ENCODE measurements around the gene LENG1.
"Not testable (repeated sequence)": the region's sequence is repeated elsewhere in the genome, so short reads cannot be mapped to it uniquely, and the experiment has no call there.

Gene LENG1

DNA sequence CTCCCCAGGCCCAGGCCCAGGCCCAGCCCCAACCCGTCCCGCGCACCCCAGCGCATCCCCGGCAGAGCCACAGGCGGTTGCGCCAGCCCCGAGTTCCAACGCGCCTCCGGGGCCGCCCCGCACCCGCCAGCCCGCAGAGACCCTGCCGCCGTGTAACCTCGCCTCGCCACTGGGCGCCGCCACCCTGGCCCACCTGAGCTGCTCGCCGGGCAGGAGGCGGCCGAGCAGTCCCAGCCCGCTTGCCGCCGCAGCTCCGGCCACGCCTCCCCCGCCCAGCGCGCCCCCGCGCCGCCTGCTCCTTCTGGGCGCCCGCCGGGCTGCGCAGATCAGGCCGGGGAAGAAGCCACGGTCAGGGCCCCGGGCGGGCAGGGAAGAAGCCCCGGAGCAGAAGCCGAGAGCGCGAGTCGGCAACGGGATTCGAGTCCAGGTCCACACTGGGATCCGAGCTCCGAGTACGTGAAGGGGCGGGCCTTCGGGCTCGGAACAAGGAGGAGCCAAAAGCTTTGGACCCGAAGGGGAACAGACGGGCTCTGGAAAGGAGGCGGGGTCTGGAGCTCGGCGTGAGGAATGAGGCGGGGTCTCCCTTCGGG lies 29.7 kb upstream of the LENG1 start, which contains the start of gene MBOAT7:
TSS of gene MBOAT7 (minus strand) at position 436 of the 590 bp plus-strand sequence. CDS start 1,072 bp downstream, outside the sequence.
- no peak for DNase-seq

GRCh38 chr19:54188215-54188871 lies 28.8 kb upstream of the LENG1 start:
- no peak for DNase-seq

GRCh38 chr19:54186934-54187381 lies 27.4 kb upstream of the LENG1 start:
- DNase-seq = no peak

DNA sequence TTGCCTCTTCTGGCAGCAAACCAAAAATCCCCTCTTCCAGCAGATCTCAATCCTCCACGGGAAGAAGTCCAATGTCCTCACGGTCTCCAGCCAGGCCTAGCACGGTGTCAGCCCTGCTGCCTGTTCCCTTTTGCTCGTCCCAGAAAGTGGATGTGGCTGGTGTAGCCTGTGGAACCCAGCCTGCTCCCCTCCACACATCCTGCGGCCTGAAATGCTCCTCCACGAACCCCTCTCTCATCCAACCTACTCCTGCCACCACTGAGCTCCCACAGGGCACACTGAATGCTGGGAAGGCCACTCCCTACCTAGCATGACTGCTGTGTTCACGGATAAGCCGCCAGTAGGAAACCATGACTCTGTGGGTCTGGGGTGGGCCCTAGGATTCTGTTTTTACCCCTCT lies 26.8 kb upstream of the LENG1 start:
- DNase-seq = no peak

- no peak for DNase-seq
Measured at GRCh38 chr19:54183431-54183830, 23.9 kb upstream of the LENG1 start.

DNA sequence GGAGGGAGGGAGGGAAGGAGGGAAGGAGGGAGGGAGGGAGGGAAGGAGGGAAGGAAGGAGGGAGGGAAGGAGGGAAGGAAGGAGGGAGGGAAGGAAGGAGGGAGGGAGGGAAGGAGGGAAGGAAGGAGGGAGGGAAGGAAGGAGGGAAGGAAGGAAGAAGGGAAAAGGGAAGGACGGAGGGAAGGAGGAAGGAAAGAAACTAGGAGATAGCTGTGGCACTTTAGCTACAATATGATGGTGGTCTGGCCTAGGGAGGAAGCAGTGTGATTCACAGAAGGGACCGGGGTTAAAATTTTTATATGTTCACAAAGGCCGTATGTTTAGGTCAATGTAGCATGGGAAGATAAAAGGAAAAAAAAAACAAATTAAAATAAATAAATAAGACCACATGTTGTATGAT lies 22.4 kb upstream of the LENG1 start:
- not testable (repeated sequence) for DNase-seq

- no peak for DNase-seq
Measured at GRCh38 chr19:54180691-54181091, 21.2 kb upstream of the LENG1 start.

- DNase-seq = peak; percentile 98
Measured at GRCh38 chr19:54179921-54180461, 20.5 kb upstream of the LENG1 start.

- no peak for DNase-seq
Measured at GRCh38 chr19:54179262-54179852, 19.8 kb upstream of the LENG1 start.

DNA sequence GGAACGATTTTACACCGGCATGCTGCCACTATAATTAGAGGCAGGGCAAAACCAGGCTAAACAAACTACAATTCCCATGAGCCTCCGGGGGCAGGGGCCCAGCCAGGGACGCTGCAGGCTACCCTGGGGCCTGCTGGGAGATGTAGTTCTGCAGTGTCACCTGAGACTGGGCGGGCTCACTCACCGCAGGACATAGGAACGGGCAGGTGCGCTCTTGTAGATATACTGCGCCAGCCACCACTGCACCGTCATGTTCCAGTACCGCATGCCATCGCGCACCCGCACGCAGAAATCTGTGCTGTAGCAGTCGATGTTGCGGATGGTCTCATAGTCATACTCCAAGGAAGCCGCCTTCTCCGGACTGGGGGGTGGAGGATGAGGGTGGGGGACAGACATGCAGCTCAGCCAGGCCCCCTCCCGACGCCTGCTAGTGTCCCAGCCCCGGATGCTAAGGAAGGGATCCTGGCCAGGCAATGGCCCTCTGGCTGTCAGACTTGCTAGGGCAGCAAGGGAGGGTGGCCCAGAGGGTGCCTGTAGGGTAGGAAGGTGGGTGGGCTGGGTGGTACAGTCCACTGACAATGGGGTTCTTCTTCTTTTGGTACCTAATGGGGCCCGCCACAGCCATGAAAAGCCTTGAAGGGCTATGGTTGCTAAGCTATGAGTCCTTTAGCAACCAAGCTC lies 19.2 kb upstream of the LENG1 start:
- DNase-seq = peak; percentile 87

DNA sequence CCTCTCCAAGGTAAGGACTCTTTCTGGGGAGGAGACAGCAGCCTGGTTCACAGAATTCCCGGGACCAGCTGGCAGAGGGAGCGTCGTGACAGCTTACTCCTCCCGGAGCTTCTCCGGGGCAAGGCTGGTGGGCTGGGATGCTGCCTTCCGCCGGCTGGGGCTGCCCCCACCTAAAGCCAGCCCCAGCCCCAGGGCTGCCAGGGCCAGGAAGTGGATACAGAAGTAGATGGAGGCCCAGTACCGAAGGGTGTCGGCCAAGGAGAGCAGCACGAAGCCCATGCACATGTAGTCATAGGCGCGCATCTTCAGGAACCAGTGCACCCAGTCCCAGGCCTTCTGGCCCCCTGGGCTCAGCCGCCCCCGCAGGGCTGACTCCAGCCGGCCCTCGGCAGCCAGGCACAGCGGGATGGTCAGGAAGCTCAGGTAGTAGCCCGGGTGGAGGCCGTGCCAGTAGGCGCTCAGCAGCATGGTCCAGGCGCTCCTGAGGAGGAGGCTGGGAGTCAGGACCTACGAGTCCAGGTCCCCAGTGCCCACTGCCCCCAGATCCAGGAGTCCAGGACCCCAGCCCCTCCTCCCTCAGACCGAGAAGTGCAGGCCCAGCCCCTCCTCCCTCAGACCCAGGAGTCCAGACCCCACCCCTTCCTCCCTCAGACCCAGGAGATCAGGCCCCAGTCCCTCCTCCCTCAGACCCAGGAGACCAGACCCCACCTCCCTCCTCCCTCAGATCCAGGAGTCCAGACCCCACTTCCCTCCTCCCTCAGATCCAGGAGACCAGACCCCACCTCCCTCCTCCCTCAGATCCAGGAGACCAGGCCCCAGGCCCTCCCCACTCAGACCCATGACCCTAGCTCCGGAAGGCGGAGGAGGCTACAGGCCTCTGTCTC lies 14.7 kb upstream of the LENG1 start:
- DNase-seq = no peak

GRCh38 chr19:54173359-54173699 lies 13.8 kb upstream of the LENG1 start:
- no peak for DNase-seq

DNA sequence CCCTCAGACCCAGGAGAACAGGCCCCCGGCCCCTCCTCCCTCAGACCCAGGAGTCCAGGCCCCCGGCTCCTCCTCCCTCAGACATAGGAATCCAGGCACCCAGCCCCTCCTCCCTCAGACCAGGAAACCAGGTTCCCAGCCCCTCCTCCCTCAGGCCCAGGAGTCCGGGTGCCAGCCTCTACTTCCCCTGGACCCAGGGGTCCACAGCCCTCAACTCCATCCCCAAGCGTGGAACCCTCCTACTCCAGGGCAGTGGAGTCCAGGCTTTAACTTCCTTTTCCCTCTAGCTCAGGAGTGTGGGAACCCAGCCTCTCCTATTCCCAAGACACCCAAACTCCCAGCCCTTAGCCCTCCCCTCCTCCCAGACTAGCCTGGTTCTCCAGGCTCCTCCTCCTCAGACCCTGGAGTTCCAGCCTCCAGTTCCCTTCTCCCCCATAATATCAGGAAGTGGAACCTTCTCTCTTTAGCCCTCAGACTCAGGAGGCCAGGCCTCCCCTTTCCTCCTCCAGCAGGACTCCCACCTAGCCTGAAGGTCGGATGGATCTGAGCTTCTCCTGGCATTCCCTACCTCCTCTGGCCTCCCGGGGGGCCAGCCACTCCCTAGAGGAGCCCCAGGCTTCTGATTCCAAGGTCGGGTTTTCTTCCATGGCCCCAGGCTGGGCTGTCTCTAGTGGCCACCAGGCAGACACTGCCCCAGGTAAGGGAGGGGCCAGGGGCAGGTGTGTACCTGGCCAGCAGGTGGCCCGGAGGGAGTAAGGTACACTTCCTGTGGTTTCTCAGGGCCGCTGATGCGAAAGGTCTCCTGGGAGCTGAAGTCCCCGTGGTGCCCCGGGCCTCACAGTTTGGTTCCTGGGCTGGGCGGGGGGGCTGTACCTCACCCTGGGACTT lies 13.2 kb upstream of the LENG1 start, which contains the start of gene TMC4:
TSS of gene TMC4 (minus strand) at position 690 of the 888 bp plus-strand sequence. CDS start at position 647, 43 bp downstream.
- peak; percentile 95 for DNase-seq

- DNase-seq = not testable (repeated sequence)
Measured at GRCh38 chr19:54171736-54172431, 12.4 kb upstream of the LENG1 start.

- DNase-seq = no peak
Measured at GRCh38 chr19:54169149-54169740, 9.7 kb upstream of the LENG1 start.

DNA sequence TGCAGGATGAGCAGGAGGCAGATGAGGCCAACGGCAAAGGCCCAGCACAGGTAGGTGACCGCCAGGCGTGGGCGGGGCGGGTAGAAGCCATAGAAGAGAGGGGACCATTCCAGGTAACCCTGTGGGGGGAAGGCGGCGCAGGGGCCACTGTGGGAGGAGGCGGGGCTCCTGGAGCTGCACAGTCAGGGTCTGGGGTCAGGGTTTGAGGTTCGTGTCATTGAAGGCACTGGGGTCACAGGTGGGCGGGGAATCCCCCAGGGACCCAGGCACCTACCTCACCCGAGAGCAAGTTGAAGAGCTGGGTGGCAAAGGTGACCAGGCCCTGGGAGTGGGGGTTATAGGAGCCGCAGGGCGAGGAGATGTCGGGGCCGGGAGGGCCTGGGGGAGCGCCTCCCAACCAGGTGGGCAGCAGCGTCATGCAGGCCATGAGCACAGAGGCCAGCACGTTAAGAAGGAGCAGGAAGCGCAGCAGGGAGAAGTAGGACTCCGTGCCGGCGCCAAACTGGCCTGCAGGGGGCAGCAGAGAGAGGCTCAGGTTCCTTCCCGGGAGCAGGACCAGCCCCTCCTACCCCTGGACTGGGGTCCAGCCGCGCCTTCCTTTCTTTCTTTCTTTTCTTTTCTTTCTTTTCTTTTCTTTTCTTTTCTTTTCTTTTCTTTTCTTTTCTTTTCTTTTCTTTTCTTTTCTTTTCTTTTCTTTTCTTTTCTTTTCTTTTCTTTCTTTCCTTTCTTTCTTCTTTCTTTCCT lies 8.8 kb upstream of the LENG1 start:
- DNase-seq = peak; percentile 89

- no peak for DNase-seq
Measured at GRCh38 chr19:54165222-54165621, 5.7 kb upstream of the LENG1 start.

DNA sequence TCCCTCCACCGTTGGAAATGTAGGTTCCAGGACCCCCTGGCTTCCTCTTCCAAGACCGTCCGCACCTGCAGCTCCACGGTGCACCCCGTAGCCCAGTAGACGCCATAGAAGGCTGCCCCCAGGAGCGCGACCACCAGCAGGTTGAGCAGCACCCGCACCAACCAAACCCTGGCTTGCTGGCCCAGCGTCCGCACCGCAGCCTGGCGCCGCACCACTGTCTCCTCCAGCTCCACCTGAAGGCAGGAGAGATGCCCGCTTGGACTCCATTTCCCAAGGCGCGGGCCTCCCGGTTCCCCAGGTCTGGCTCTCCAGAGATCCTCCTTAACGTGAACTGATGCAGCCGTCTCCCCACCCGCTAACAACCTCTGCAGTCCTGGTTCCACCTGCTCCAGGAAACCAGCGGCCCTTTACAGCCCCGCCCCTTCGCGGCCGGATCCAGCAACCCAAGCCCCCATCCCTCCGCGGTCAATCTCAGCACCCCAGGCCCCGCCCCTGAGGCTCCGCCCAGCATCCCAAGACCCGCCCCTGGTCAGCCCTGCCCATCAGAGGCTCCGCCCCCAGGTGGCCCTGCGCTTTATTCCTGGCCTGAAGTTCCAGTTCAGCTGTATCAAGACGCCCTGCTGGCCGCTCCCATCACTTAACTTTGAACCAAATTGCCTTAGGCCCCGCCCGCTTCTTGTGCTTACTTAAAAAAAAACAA lies 5.0 kb upstream of the LENG1 start:
- DNase-seq = peak; percentile 77

GRCh38 chr19:54162884-54163283 lies 3.4 kb upstream of the LENG1 start:
- no peak for DNase-seq
